Mesendoderm (in vitro differentiated cells): Measurements from ENCODE around the gene DHRS4.
A peak's percentile ranks its signal among the peaks of the same experiment; 100 is the strongest.

ENCODE experiments used
- DNase-seq: peaks from one replicate; pipeline ENCODE4 v3.0.0; 2013
- H2AK5ac ChIP-seq: 2 replicates; pipeline ENCODE4 v1.6.1; 2013; ENCODE audit warnings: low read length, inconsistent platforms
- H2BK120ac ChIP-seq: 2 replicates; pipeline ENCODE4 v1.6.1; 2013; ENCODE audit warnings: low read depth, mild to moderate bottlenecking, low read length, moderate library complexity, mixed read lengths
- H2BK15ac ChIP-seq: replicated peaks from 2 replicates; pipeline ENCODE4 v1.6.1; 2013; ENCODE audit warnings: low read depth, mild to moderate bottlenecking, moderate library complexity
- H2BK5ac ChIP-seq: 2 replicates; pipeline ENCODE4 v1.6.1; 2013; ENCODE audit warnings: low read length, inconsistent platforms
- H3K18ac ChIP-seq: 2 replicates; pipeline ENCODE4 v1.6.1; 2013; ENCODE audit warnings: mild to moderate bottlenecking, low read length, mixed read lengths
- H3K23ac ChIP-seq: one replicate; pipeline ENCODE4 v1.6.1; 2013; ENCODE audit warnings: low read length
- H3K27ac ChIP-seq: 2 replicates; pipeline ENCODE4 v1.5.1; 2013; ENCODE audit warnings: low read depth, mild to moderate bottlenecking, inconsistent platforms, low read length, moderate library complexity
- H3K27me3 ChIP-seq: 2 replicates; pipeline ENCODE4 v1.6.1; 2013; ENCODE audit warnings: low read length, control low read depth, mild to moderate bottlenecking, inconsistent platforms; ENCODE audit not compliant: insufficient read depth, poor library complexity
- H3K36me3 ChIP-seq: 2 replicates; pipeline ENCODE4 v1.6.1; 2013; ENCODE audit warnings: low read length, inconsistent platforms; ENCODE audit not compliant: control insufficient read depth, insufficient read depth
- H3K4ac ChIP-seq: one replicate; pipeline ENCODE4 v1.6.1; 2013; ENCODE audit warnings: low read depth, mild to moderate bottlenecking, low read length, moderate library complexity
- H3K4me1 ChIP-seq: 2 replicates; pipeline ENCODE4 v1.6.1; 2013; ENCODE audit warnings: low read depth, low read length, inconsistent platforms; ENCODE audit not compliant: control insufficient read depth
- H3K4me2 ChIP-seq: 2 replicates; pipeline ENCODE4 v1.6.1; 2013; ENCODE audit warnings: low read length
- H3K4me3 ChIP-seq: 2 replicates; pipeline ENCODE4 v1.5.1; 2013; ENCODE audit warnings: mild to moderate bottlenecking, low read length
- H3K56ac ChIP-seq: one replicate; pipeline ENCODE4 v1.6.1; 2013; ENCODE audit warnings: low read length
- H3K79me1 ChIP-seq: 2 replicates; pipeline ENCODE4 v1.6.1; 2013; ENCODE audit warnings: low read length, inconsistent platforms
- H3K79me2 ChIP-seq: 2 replicates; pipeline ENCODE4 v1.6.1; 2013; ENCODE audit warnings: mild to moderate bottlenecking, low read length; ENCODE audit not compliant: control insufficient read depth, insufficient read depth
- H3K9ac ChIP-seq: 2 replicates; pipeline ENCODE4 v1.6.1; 2013; ENCODE audit warnings: low read length, inconsistent platforms
- H4K5ac ChIP-seq: one replicate; pipeline ENCODE4 v1.6.1; 2013; ENCODE audit warnings: low read length
- H4K8ac ChIP-seq: one replicate; pipeline ENCODE4 v1.6.1; 2013; ENCODE audit warnings: low read depth, mild to moderate bottlenecking, control low read depth, low read length, moderate library complexity
- WGBS: extraction: QIAGEN DNeasy Blood & Tissue Kit; methylation state at CpG from one replicate; pipeline ENCODE4 v1.1.7; 2013; ENCODE audit warnings: low lambda C conversion rate, missing lambda C conversion rate; ENCODE audit not compliant: insufficient coverage; ENCODE audit errors: extremely low coverage; 5-methylcytosine and 5-hydroxymethylcytosine counted together

DHRS4 gene

DNA sequence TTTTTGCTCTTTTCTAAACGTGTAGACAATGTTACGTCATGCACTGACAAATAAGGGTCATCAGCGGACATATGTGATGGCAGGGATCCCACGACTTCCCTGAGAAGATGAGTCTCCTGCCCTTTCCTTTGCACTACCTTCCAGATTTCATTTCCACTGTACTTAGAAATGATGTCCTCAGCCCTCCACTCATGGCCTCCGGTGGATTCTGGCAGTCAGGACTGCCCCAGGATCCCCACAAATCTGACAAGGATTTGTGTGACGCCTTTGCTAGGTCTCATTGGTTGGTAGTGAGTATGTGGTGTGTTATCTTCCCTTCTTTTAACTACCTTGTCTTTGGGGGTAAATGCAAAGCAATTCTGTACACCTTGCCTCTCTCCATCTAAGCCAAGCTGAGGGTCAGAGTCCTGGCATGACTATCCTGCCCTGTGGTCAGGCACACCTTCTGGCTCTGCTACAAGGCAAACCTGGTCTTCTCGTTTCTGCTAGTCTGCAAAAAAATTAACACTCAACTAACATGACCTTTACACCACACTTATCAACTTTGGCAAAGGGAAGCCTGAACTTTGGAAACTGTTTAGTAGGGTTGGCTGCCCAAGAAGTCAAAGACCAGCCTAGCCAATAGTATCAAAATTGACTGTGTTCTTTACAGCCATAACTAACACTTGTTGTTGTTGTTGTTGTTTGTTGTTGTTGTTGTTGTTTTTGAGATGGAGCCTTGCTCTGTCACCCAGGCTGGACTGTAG, 17.3 kb upstream of the DHRS4 start:
- Histone ChIP-seq H3K23ac (no peak overlapping the region), H4K8ac (no peak overlapping the region), H3K4ac (no peak overlapping the region), H3K79me2 (no peaks in the 10 kb centered on the region), H2AK5ac (no peak overlapping the region), H2BK120ac (no peak overlapping the region), H3K27me3 (no peaks in the 10 kb centered on the region), H3K4me1 (no peaks in the 10 kb centered on the region), H3K4me3 (no peak overlapping the region), H3K4me2 (no peak overlapping the region), H3K56ac (no peak overlapping the region), H2BK5ac (no peak overlapping the region), H3K79me1 (no peaks in the 10 kb centered on the region), H3K9ac (no peak overlapping the region), H3K36me3 (no peaks in the 10 kb centered on the region), H2BK15ac (no peak overlapping the region), H4K5ac (no peak overlapping the region), H3K18ac (no peak overlapping the region), H3K27ac (no peak overlapping the region)
- no peak for DNase-seq
- no CpG with 5 or more reads among the region's 7 CpGs for WGBS

DNA sequence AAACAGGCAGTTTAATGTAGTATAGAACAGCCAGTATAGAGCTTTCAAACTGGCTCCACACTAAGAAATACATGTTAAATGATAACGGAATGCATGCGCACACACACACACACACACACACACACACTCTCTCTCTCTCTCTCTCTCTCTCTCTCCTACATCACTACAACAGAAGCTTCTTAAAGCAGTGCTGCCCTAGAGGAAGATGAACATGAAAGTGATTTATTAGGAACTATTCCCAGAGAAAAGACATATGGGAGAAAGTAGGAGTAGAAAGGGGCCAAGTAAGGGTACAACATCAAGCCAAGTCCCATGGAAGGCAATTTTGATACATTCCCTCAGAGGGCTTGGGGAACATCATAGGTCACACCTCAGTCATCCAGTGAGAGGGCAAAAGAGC, 16.4 kb upstream of the DHRS4 start:
- H3K4me1 ChIP-seq: no peaks in the 10 kb centered on the region
- no CpG with 5 or more reads among the region's 2 CpGs for WGBS

DNA sequence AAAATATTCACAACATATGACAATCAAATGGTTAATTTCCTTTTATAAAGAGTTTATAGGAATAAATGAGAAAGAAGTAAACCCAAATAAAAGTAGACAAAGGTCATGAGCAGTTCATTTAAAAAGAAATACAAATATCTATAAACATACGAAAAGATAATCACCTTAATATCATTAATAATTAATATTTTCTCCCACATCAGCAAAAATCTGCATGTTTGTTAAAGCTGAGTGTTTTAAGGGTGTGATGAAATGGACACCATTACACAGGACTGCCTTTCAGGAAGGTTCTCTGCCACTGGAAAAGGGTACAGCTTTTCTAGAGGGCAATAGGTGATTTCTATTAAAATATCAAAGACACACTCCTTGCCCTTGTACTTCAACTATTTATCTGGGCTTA, 14.7 kb upstream of the DHRS4 start:
- Histone ChIP-seq H2BK5ac (no peak overlapping the region), H3K56ac (no peak overlapping the region), H3K4me3 (no peak overlapping the region), H3K4me1 (no peaks in the 10 kb centered on the region), H3K4me2 (no peak overlapping the region), H3K79me1 (no peaks in the 10 kb centered on the region), H3K23ac (no peak overlapping the region), H4K8ac (no peak overlapping the region), H3K27me3 (no peaks in the 10 kb centered on the region), H3K36me3 (no peaks in the 10 kb centered on the region), H4K5ac (no peak overlapping the region), H3K4ac (no peak overlapping the region), H3K27ac (no peak overlapping the region), H2BK120ac (no peak overlapping the region), H3K18ac (no peak overlapping the region), H3K79me2 (no peaks in the 10 kb centered on the region), H2AK5ac (no peak overlapping the region), H3K9ac (no peak overlapping the region), H2BK15ac (no peak overlapping the region)
- DNase-seq: no peak
- 100% methylated on average over 1 of the region's 1 CpG for WGBS

More for the DNA sequence above, 16.4 kb upstream of the DHRS4 start:
- no peak overlapping the region for H3K4me3 ChIP-seq
- no peak overlapping the region for H3K4ac ChIP-seq
- no peak overlapping the region for H3K56ac ChIP-seq
- no peak overlapping the region for H3K9ac ChIP-seq
- H3K27me3 ChIP-seq: no peaks in the 10 kb centered on the region
- DNase-seq: no peak
- no peaks in the 10 kb centered on the region for H3K36me3 ChIP-seq
- no peaks in the 10 kb centered on the region for H3K79me1 ChIP-seq
- H3K18ac ChIP-seq: no peak overlapping the region
- no peak overlapping the region for H2BK120ac ChIP-seq
- no peak overlapping the region for H3K23ac ChIP-seq
- H3K4me2 ChIP-seq: no peak overlapping the region
- H3K79me2 ChIP-seq: no peaks in the 10 kb centered on the region
- H2BK5ac ChIP-seq: no peak overlapping the region
- no peak overlapping the region for H4K5ac ChIP-seq
- H4K8ac ChIP-seq: no peak overlapping the region
- H3K27ac ChIP-seq: no peak overlapping the region
- H2BK15ac ChIP-seq: no peak overlapping the region
- H2AK5ac ChIP-seq: no peak overlapping the region

DNA sequence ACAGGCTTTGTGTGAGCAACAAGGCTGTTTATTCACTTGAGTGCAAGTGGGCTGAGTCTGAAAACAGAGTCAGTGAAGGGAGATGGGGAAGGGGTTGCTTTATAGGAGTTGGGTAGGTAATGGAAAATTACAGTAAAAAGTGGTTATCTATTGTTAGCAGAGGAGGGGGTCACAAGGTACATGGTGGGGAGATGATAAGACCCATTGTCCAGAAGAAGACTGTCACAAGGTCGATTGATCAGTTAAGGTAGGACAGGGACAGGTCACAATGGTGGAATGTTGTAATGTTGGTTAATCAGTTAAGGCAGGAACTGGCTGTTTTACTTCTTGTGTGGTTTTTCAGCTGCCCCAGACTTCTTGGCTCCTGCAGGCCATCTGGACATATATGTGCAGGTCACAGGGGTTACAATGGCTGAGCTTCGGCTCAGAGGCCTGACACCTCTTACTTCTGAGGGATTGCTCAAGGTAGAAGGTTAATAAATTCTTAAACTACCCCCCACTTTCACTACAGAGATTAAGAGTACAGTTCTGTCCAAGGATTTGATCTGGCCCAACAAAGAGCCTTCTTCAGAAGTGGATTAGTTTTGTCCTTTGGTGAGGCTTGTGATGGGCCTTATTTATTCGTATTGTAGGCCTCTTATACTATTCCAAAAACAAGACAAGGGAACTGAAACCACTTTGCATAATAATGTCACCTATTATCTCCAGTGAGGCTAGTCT, 13.8 kb upstream of the DHRS4 start:
- H3K56ac ChIP-seq: no peak overlapping the region
- no peak overlapping the region for H3K18ac ChIP-seq
- H3K79me2 ChIP-seq: no peaks in the 10 kb centered on the region
- H3K27ac ChIP-seq: no peak overlapping the region
- H3K4ac ChIP-seq: no peak overlapping the region
- H2BK5ac ChIP-seq: no peak overlapping the region
- H2BK120ac ChIP-seq: no peak overlapping the region
- peak; percentile 20 for DNase-seq
- H3K9ac ChIP-seq: no peak overlapping the region
- H2AK5ac ChIP-seq: no peak overlapping the region
- no CpG with 5 or more reads among the region's 3 CpGs for WGBS
- no peak overlapping the region for H3K4me3 ChIP-seq
- no peaks in the 10 kb centered on the region for H3K4me1 ChIP-seq
- H3K36me3 ChIP-seq: no peaks in the 10 kb centered on the region
- no peak overlapping the region for H3K4me2 ChIP-seq
- no peaks in the 10 kb centered on the region for H3K27me3 ChIP-seq
- no peak overlapping the region for H3K23ac ChIP-seq
- no peak overlapping the region for H2BK15ac ChIP-seq
- no peak overlapping the region for H4K5ac ChIP-seq
- no peaks in the 10 kb centered on the region for H3K79me1 ChIP-seq
- no peak overlapping the region for H4K8ac ChIP-seq

DNA sequence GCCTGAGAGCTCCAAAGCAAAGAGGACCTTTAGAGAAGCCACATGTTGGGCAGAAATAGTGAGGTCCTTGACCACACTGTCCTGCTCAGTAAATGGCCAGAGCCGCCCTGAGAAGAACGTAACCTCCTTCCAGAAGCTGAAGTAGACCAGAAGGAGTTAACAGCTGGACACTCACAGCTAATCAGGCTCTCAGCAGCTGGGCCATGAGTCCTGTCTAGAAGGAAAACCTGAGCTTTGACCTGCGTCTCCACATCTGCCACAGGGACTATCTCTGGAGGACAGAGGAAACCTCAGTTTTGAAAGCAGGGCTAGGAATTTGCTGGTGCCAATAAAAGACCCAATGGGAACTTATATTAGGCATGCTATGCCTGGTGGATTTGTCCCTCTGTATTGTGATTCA, 12.3 kb upstream of the DHRS4 start:
- Histone ChIP-seq H3K4me1 (no peaks in the 10 kb centered on the region), H3K23ac (no peak overlapping the region), H2BK120ac (no peak overlapping the region), H2BK15ac (no peak overlapping the region), H4K8ac (no peak overlapping the region), H3K79me1 (no peaks in the 10 kb centered on the region), H3K36me3 (no peaks in the 10 kb centered on the region), H3K79me2 (no peaks in the 10 kb centered on the region), H4K5ac (no peak overlapping the region), H2AK5ac (no peak overlapping the region), H3K9ac (no peak overlapping the region), H3K56ac (no peak overlapping the region), H3K18ac (no peak overlapping the region), H3K4ac (no peak overlapping the region), H2BK5ac (no peak overlapping the region), H3K4me2 (no peak overlapping the region), H3K27ac (no peak overlapping the region), H3K4me3 (no peak overlapping the region), H3K27me3 (no peaks in the 10 kb centered on the region)
- DNase-seq: no peak
- WGBS: no CpG with 5 or more reads among the region's 3 CpGs
